Skeletal muscle tissue (tissue), 4 donors: Measurements from ENCODE around the gene SERTAD3. TPM values are rescaled to one million over a fixed set of nuclear protein-coding genes. Genes with fewer than 3 reads are reported as not detected.
"Not testable (repeated sequence)": the region's sequence is repeated elsewhere in the genome, so short reads cannot be mapped to it uniquely, and the experiment has no call there.

Experiments used
- H3K27ac ChIP-seq: one replicate; pipeline ENCODE4 v1.7.0; 2013; ENCODE audit warnings: mild to moderate bottlenecking, low read depth, low read length, inconsistent platforms
- H3K27me3 ChIP-seq, 3 donors: one replicate each; pipeline ENCODE4 v1.7.0; 2013; ENCODE audit warnings: low read length in 3 of 3; ENCODE audit not compliant: control insufficient read depth in 3 of 3, insufficient read depth in 3 of 3
- H3K36me3 ChIP-seq, 3 donors: one replicate each; pipeline ENCODE4 v1.7.0; 2013; ENCODE audit warnings: low read length in 3 of 3; ENCODE audit not compliant: control insufficient read depth in 3 of 3, insufficient read depth in 3 of 3
- H3K4me1 ChIP-seq, 3 donors: one replicate each; pipeline ENCODE4 v1.7.0; 2013; ENCODE audit warnings: low read length in 3 of 3, mild to moderate bottlenecking in 3 of 3; ENCODE audit not compliant: control insufficient read depth in 3 of 3, insufficient read depth in 3 of 3
- H3K4me3 ChIP-seq, 3 donors: one replicate each; pipeline ENCODE4 v1.7.0; 2013; ENCODE audit warnings: low read length in 3 of 3
- H3K9ac ChIP-seq, 3 donors: one replicate each; pipeline ENCODE4 v1.7.0; 2013; ENCODE audit warnings: low read length in 3 of 3, mild to moderate bottlenecking in 3 of 3, moderate library complexity in 2 of 3, low read depth in 1 of 3
- H3K9me3 ChIP-seq, 3 donors: one replicate each; pipeline ENCODE4 v1.7.0; 2013; ENCODE audit warnings: low read length in 3 of 3; ENCODE audit not compliant: control insufficient read depth in 3 of 3
- total RNA-seq: library from RNA; depleted of rRNA; stranded (reverse); fragments of >200 nt; gene quantifications from one replicate; pipeline ENCODE4 v1.2.3, GENCODE V29; 2014
- donor health status: Osteomylitis.

SERTAD3 gene
- total RNA-seq, 1 donor from 2014 or later = 52.2 TPM

DNA sequence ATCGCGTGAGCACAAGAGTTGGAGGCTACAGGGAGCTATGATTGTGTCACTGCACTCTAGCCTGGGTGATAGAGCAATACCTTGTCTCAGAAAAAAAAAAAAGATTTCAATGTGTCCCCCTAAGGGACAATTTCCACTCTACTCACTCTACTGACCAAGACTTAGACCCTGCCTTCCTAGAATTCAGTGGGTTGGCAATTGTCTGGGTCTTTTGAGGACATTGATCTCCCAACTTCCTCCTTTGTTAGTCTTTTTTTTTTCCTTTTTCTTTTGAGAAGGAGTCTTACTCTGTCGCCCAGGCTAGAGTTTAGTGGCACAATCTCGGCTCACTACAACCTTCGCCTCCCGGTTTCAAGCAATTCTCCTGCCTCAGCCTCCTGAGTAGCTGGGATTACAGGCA is 24.9 kb upstream of the SERTAD3 start:
- no peak overlapping the region for H3K9ac ChIP-seq

DNA sequence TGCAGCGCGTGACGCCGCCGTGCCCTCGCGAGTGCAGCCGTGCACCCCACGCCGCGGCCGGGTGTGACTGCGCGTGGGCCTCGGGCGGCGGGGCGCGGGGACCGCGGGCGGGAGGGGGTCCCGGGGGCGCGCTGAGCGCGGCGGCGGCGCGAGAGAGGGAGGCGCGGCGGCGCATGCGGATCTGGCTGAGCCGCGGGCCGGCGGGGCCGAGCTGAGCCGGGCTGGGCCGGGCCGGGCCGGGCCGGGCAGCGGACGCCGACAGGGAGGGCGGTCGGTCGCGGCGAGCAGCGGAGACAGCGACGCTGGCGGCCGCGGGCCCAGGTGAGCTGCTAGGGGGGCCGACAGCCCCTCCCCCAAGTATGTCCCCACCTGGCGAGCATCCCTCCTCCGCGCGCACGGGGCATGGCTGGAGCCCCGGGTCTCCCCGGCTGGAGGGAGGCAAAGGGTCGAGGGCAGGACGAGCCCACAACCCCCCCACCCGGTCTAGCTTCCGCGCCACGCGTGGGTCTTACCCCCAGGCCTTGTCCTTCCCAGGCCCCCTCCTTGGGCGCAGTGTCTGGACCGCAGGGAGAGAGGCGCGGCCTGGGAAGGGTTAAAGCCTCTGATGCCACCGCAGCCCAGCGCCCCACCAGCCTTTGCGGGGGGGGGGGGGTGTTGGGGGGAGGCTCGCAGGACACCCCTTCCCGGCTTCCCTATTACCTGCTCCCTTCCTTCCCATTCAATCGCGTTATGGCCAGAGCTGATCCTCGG is 23.0 kb upstream of the SERTAD3 start, which contains the start of gene SPTBN4:
TSS of gene SPTBN4 (plus strand) at position 17 of the 750 bp plus-strand sequence. CDS start 5,621 bp downstream, outside the sequence.
- peaks cover 25 to 27% (median 25%) of the 10 kb centered on the region in 3 donors for H3K4me1 ChIP-seq
- H3K4me3 ChIP-seq = peak within 1 kb of the TSS; percentile 92 to 94 (median 92)
- H3K27me3 ChIP-seq = no peaks in the 10 kb centered on the region
- peak within 1 kb of the TSS; percentile 75 to 92 (median 81) for H3K9ac ChIP-seq
- H3K9me3 ChIP-seq = no peaks in the 10 kb centered on the region
- H3K27ac ChIP-seq = peak within 1 kb of the TSS; percentile 95
- H3K36me3 ChIP-seq = no peaks in the 10 kb centered on the region

More for the DNA sequence above, 24.9 kb upstream of the SERTAD3 start:
- Histone ChIP-seq H3K9me3 (no peaks in the 10 kb centered on the region), H3K27ac (no peak overlapping the region), H3K27me3 (no peaks in the 10 kb centered on the region), H3K4me1 (peaks cover 24 to 27% (median 25%) of the 10 kb centered on the region in 3 donors), H3K4me3 (no peak overlapping the region), H3K36me3 (no peaks in the 10 kb centered on the region)

DNA sequence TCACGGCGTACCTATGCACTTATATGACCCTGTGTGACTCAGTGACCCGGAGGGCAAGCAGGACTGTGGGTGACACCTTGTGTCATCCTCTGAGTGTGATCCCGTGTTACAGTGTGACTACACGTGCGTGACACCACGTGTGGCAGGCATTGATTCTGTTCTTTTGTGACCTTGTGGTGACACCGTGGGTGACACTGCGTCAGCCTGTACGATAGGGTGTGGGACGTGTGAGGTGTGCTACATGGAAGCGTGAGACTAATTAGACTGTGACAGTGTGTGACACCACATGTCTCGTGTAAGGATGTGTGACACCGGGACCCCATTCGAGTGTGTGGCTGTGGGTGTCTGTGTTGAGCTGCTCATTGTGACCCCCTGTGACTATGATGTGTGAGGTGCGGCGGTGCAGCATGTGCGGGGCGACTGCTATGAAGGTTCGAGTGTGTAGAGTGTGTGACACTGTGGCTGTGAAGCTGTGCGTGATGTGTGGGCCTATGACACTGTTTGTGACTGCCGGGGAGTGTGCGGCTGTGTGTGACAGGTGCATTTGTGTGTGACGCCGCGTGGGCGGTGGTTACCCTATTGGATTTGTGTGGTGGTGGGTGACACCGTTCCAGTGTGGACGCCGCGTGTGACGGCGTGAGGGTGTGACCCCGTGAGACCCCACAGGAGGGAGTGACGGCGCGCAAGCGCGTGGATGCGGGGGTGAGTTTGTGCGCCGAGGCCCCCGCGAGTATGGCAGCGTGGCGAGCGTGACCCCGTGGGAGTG is 22.3 kb upstream of the SERTAD3 start:
- peaks cover 0 to 4% (median 2%) of the 10 kb centered on the region in 3 donors for H3K36me3 ChIP-seq
- peak overlapping the region; percentile 75 to 92 (median 81) for H3K9ac ChIP-seq
- peak overlapping the region; percentile 92 to 94 (median 92) for H3K4me3 ChIP-seq
- H3K9me3 ChIP-seq = no peaks in the 10 kb centered on the region
- H3K4me1 ChIP-seq = peaks cover 25 to 28% (median 27%) of the 10 kb centered on the region in 3 donors
- peak overlapping the region; percentile 95 for H3K27ac ChIP-seq
- no peaks in the 10 kb centered on the region for H3K27me3 ChIP-seq

DNA sequence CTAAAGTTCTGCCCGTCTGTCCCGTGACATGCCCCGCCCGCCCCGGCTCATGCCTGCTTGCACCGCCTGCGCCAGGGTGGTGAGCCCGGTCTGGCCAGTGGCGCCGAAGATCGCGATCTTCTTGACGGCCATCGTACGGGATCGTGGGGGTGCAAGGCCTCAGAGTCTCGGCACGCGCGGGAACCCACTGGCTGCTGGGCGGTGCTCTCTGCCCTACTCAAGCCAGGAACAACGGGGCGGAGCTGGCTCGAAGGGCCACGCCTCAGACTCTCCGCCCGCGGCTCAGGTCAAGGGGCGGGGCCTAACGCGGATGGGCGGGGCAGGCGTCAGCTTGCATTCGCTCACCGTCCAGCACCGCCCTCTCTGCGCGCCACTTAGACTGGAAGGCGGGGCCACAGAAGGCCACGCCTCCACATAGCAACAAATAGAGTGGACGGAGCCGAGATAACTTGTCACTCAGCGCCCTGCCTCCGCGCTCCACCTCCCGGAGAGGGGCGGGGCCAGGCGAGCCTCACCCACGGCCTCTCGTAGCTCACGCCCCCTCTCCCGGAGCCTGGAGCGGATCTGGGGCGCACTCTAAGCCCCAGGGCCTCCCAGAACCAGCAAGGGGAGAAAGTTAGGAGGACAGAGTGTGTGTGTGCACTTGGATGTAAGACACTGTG is 21.6 kb upstream of the SERTAD3 start, which contains the start of gene BLVRB:
TSS of gene BLVRB (minus strand) at position 189 of the 662 bp plus-strand sequence. CDS start at position 132, 57 bp downstream.
- no peaks in the 10 kb centered on the region for H3K27me3 ChIP-seq
- peaks cover 25 to 31% (median 27%) of the 10 kb centered on the region in 3 donors for H3K4me1 ChIP-seq
- peaks cover 0 to 4% (median 2%) of the 10 kb centered on the region in 3 donors for H3K36me3 ChIP-seq
- peak within 1 kb of the TSS; percentile 92 to 94 (median 92) for H3K4me3 ChIP-seq
- H3K9ac ChIP-seq = peak within 1 kb of the TSS; percentile 86 to 92 (median 86)
- no peaks in the 10 kb centered on the region for H3K9me3 ChIP-seq
- peak within 1 kb of the TSS; percentile 95 for H3K27ac ChIP-seq

DNA sequence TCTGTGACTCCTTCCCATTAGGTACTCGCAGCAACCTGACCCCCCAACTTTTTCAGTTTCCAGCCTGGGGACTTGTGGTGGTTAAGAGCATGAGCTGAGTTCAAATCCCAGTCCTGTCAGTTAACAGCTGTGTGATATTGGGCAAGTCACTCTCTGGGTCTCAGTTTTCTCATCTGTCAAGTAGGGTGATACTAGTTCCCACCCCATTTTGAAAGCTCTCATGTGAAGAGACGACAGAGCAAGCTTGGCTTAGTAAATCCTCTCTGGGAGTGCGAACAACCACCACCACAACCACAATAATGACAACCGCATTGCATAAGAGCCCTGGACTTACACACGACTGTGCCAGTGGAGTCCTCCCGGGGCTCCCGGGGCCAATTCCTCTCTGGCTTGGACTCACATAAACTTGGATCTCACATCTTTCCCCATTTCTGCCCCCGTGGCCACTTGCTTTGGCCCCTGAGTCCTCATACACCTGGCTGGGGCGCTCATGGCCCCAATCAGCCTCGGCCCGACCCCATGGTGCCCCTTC is 21.0 kb upstream of the SERTAD3 start:
- Histone ChIP-seq H3K4me3 (peak overlapping the region; percentile 87 to 92 (median 91)), H3K4me1 (peaks cover 25 to 31% (median 27%) of the 10 kb centered on the region in 3 donors), H3K36me3 (peaks cover 0 to 4% (median 2%) of the 10 kb centered on the region in 3 donors), H3K9me3 (no peaks in the 10 kb centered on the region), H3K27me3 (no peaks in the 10 kb centered on the region), H3K9ac (peak overlapping the region; percentile 86 to 92 (median 86)), H3K27ac (peak overlapping the region; percentile 95)

DNA sequence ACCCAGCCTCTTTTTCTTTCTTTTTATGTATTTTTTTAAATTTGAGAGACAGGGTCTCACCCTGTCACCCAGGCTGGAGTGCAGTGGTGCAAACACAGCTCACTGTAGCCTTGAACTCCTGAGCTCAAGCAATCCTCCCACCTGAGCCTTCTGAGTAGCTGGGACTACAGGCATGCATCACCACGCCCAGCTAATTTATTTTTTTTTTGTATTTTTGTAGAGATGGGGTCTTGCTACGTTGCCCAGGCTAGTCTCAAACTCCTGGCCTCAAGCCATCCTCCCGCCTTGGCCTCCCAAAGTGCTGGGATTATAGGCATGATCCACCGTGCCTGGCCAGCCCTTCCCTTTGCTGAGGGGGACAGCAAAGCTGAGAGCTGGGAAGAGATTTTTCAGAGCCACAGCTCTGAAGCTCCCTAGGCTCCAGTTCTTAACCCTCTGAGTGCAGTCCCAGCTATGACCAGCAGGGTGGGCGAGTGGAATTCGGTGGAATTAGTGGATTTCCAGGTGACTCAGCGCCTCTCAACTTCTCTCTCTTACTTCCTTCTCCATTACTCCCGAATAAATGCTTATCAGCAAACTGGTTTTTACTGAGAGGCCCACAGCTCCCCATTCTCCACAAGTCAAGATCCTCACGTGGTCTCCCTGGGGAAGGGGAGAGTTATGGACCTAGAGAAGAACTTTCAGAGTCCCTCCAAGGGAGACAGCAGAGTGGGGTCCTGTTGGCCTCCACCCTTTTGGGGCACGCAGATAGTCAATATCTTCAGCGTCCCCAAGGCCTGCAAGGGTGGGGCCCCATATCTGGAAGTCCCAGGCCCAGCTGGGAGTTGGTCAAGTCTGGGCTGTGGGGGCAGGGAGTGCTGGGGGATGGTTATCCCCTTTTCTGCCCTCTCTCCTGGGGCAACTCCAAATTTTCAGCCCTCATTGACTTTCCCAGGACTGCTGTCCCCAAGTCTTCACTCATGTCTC is 20.2 kb upstream of the SERTAD3 start:
- peak overlapping the region; percentile 87 to 92 (median 91) for H3K4me3 ChIP-seq
- H3K27me3 ChIP-seq = no peaks in the 10 kb centered on the region
- H3K27ac ChIP-seq = peak overlapping the region; percentile 95
- H3K9ac ChIP-seq = peak overlapping the region; percentile 86 to 92 (median 86)
- peaks cover 25 to 31% (median 27%) of the 10 kb centered on the region in 3 donors for H3K4me1 ChIP-seq
- H3K36me3 ChIP-seq = peaks cover 0 to 4% (median 2%) of the 10 kb centered on the region in 3 donors
- H3K9me3 ChIP-seq = no peaks in the 10 kb centered on the region

DNA sequence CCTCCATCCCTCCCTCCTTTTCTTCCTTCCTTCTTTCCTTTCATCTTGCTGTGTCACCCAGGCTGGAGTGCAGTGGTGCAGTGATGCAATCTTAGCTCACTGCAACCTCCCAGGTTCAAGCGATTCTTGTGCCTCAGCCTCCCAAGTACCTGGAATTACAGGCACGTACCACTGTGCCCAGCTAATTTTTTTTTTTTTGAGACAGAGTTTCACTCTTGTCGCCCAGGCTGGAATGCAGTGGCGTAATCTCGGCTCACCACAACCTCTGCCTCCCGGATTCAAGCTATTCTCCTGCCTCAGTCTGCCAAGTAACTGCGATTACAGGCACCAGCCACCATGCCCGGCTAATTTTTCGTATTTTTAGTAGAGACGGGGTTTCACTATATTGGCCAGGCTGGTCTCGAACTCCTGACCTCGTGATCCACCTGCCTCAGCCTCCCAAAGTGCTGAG is 19.5 kb upstream of the SERTAD3 start:
- peaks cover 25 to 31% (median 27%) of the 10 kb centered on the region in 3 donors for H3K4me1 ChIP-seq
- H3K9ac ChIP-seq, H3K36me3 ChIP-seq, H3K27me3 ChIP-seq, H3K4me3 ChIP-seq, H3K9me3 ChIP-seq: not testable (repeated sequence)
- H3K27ac ChIP-seq = peak overlapping the region; percentile 95

DNA sequence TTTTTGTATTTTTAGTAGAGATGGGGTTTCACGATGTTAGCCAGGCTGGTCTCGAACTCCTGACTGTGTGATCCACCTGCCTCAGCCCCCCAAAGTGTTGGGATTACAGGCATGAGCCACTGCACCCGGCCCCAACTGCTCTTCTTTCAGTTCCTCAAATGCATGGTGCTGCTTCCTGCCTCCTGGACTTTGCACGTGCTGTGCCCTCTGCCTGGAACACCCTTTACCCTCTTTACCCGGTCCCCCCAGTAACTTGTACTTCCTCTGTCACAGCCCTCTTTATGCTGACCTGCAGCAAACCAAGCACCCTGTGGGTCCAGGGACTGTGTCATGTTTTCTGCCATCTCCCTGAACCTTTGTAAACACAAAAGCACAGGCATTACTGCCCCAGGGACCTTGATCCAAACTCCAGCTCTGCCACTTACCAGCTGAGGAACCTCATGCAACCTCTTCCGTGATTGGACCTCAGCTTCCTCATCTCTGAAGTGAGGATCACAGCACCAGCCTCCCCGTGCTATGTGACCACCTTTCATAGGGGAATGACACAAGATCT is 17.6 kb upstream of the SERTAD3 start:
- Histone ChIP-seq H3K4me3 (no peak overlapping the region), H3K36me3 (peaks cover 9 to 12% (median 11%) of the 10 kb centered on the region in 3 donors), H3K27ac (no peak overlapping the region), H3K4me1 (peaks cover 21 to 27% (median 25%) of the 10 kb centered on the region in 3 donors), H3K9me3 (no peaks in the 10 kb centered on the region), H3K27me3 (no peaks in the 10 kb centered on the region), H3K9ac (no peak overlapping the region)
